ENCODE data around the gene SLIT3.

- TF ChIP-seq POLR2A (IDR thresholded peaks at IDR 0.05; ENCODE audit: low read length) (no peak), GATA1 (IDR thresholded peaks at IDR 0.05; ENCODE audit: low read depth, low read length) (no peak)
These were observed 642.5 kb downstream of the SLIT3 start for GRCh38 chr5:168658394-168658793.

Measured in erythroblast (primary cell).